WTC11 (cell line): ENCODE results near the gene TMEM151B.

Experiments used
- CBFB ChIP-seq: sonication (generic); formaldehyde crosslinking; IDR thresholded peaks from 2 replicates; pipeline ENCODE4 v1.8.1; 2022; ENCODE audit warnings: mild to moderate bottlenecking, low read depth, missing genetic modification reagents
- CREB1 ChIP-seq: sonication (generic); formaldehyde crosslinking; IDR thresholded peaks from 2 replicates; pipeline ENCODE4 v1.8.0; 2023; ENCODE audit warnings: mild to moderate bottlenecking, missing genetic modification reagents
- CTCF ChIP-seq: fragments of 200-600 bp; IDR thresholded peaks from 2 replicates; pipeline ENCODE4 v1.8.0; 2022; ENCODE audit warnings: antibody characterized with exemption
- KAT7 ChIP-seq: sonication (generic); formaldehyde crosslinking; IDR thresholded peaks from 2 replicates; pipeline ENCODE4 v1.8.1; 2023; ENCODE audit warnings: missing genetic modification reagents, mild to moderate bottlenecking, borderline replicate concordance
- MXD4 ChIP-seq: fragments of 250-450 bp; sonication (Bioruptor Pico); IDR thresholded peaks from 2 replicates; pipeline ENCODE4 v1.8.0; 2021; ENCODE audit warnings: mild to moderate bottlenecking, moderate library complexity, borderline replicate concordance
- SMAD3 ChIP-seq: sonication (generic); formaldehyde crosslinking; IDR thresholded peaks from 2 replicates; pipeline ENCODE4 v1.8.0; 2022; ENCODE audit warnings: missing genetic modification reagents, mild to moderate bottlenecking, borderline replicate concordance
- SP1 ChIP-seq: sonication (generic); formaldehyde crosslinking; conservative IDR thresholded peaks from 2 replicates; pipeline ENCODE4 v1.8.1; 2022; ENCODE audit warnings: missing genetic modification reagents
- TCF7 ChIP-seq: sonication (generic); formaldehyde crosslinking; IDR thresholded peaks from 2 replicates; pipeline ENCODE4 v1.8.0; 2022; ENCODE audit warnings: mild to moderate bottlenecking, low read depth, missing genetic modification reagents, moderate library complexity
- USF2 ChIP-seq: sonication (generic); formaldehyde crosslinking; IDR thresholded peaks from 2 replicates; pipeline ENCODE4 v1.8.1; 2023; ENCODE audit warnings: mild to moderate bottlenecking, missing genetic modification reagents, moderate library complexity

- TF ChIP-seq TCF7 (CRISPR knock-in tag) (no peak), SMAD3 (CRISPR knock-in tag) (no peak), CTCF (no peak), CBFB (no peak), SP1 (CRISPR knock-in tag) (no peak), CREB1 (CRISPR knock-in tag) (no peak), MXD4 (CRISPR knock-in tag) (no peak), KAT7 (CRISPR knock-in tag) (no peak), USF2 (CRISPR knock-in tag) (no peak)
Measured at GRCh38 chr6:44272999-44273566, 2.8 kb downstream of the TMEM151B start.
